Fibroblast of lung (primary cell): Measurements from ENCODE around the gene CCL18. TPM values are rescaled to one million over a fixed set of nuclear protein-coding genes. Genes with fewer than 3 reads are reported as not detected.
"Not testable (repeated sequence)": the region's sequence is repeated elsewhere in the genome, so short reads cannot be mapped to it uniquely, and the experiment has no call there.

Experiments
- DNase-seq, 2 donors: peaks; one replicate each; pipeline versions ENCODE4 v3.0.0 to v3.0.0-alpha.2; 2010; ENCODE audit warnings: low read depth in 2 of 2
- H2AFZ ChIP-seq: 2 replicates; pipeline ENCODE4 v1.5.1; 2012; ENCODE audit warnings: low read length, control low read depth, inconsistent platforms
- H3K27ac ChIP-seq: 2 replicates; pipeline ENCODE4 v1.5.1; 2011; ENCODE audit warnings: low read length, control low read depth; ENCODE audit not compliant: insufficient read depth
- H3K27me3 ChIP-seq: 2 replicates; pipeline ENCODE4 v1.5.1; 2011; ENCODE audit warnings: mild to moderate bottlenecking, low read length; ENCODE audit not compliant: control insufficient read depth, insufficient read depth
- H3K36me3 ChIP-seq: 2 replicates; pipeline ENCODE4 v1.5.1; 2011; ENCODE audit warnings: low read length; ENCODE audit not compliant: control insufficient read depth, insufficient read depth
- H3K4me1 ChIP-seq: 2 replicates; pipeline ENCODE4 v1.5.1; 2011; ENCODE audit warnings: low read length; ENCODE audit not compliant: control insufficient read depth, insufficient read depth; ENCODE audit errors: extremely low read depth
- H3K4me2 ChIP-seq: 2 replicates; pipeline ENCODE4 v1.5.1; 2011; ENCODE audit warnings: low read length, control low read depth; ENCODE audit not compliant: insufficient read depth; ENCODE audit errors: extremely low read depth
- H3K4me3 ChIP-seq, 4 experiments: fragments of 200-600 bp in 1 of 4; sonication (generic) in 1 of 4; replicated peaks in 1 of 4; 2 replicates each; pipeline ENCODE4 v1.5.1; 2011 to 2016; ENCODE audit warnings: low read length in 4 of 4, low read depth in 3 of 4, mild to moderate bottlenecking in 3 of 4, control low read depth in 2 of 4, inconsistent platforms in 1 of 4, mixed read lengths in 1 of 4; ENCODE audit not compliant: insufficient read depth in 1 of 4; ENCODE audit errors: control extremely low read depth in 1 of 4
- H3K79me2 ChIP-seq: 2 replicates; pipeline ENCODE4 v1.5.1; 2012; ENCODE audit warnings: mild to moderate bottlenecking, low read length, inconsistent platforms; ENCODE audit not compliant: control insufficient read depth, insufficient read depth
- H3K9ac ChIP-seq: 2 replicates; pipeline ENCODE4 v1.5.1; 2011; ENCODE audit warnings: mild to moderate bottlenecking, low read length, control low read depth; ENCODE audit not compliant: insufficient read depth
- H3K9me3 ChIP-seq: 2 replicates; pipeline ENCODE4 v1.5.1; 2012; ENCODE audit warnings: low read depth, low read length; ENCODE audit not compliant: control insufficient read depth, insufficient read depth
- H4K20me1 ChIP-seq: 2 replicates; pipeline ENCODE4 v1.5.1; 2011; ENCODE audit warnings: low read length; ENCODE audit not compliant: control insufficient read depth, insufficient read depth; ENCODE audit errors: extremely low read depth
- EZH2 ChIP-seq: IDR thresholded peaks from 2 replicates; pipeline ENCODE4 v1.5.1; 2012; ENCODE audit warnings: low read length, control low read depth, mild to moderate bottlenecking; ENCODE audit errors: missing control alignments
- polyA plus RNA-seq, 2 donors: library from polyadenylated mRNA; depleted of rRNA in 1 of 2; stranded (reverse) in 1 of 2; unstranded in 1 of 2; fragments of >200 nt; gene quantifications; 2 replicates each; pipeline ENCODE4 v1.2.1, GENCODE V29; 2011 to 2012; ENCODE audit warnings: missing spikeins in 1 of 2
- total RNA-seq: library from RNA; depleted of rRNA; stranded (reverse); fragments of >200 nt; gene quantifications from 2 replicates; pipeline ENCODE4 v1.2.1, GENCODE V29; 2014
- TF ChIP-seq, protein P1 (sequence below), 2 donors: IDR thresholded peaks in 1 of 2; conservative IDR thresholded peaks in 1 of 2; 1 replicate in 1 of 2; 2 replicates in 1 of 2; pipeline ENCODE4 v1.5.1; 2011 to 2012; ENCODE audit warnings: low read length in 2 of 2, control low read depth in 1 of 2, inconsistent platforms in 1 of 2, low read depth in 1 of 2, mild to moderate bottlenecking in 1 of 2

Gene CCL18
- total and polyA plus RNA-seq, 2 donors (not counting 1 experiment from before 2014, with no cell fraction given): not detected

- H2AFZ ChIP-seq: no peak overlapping the region
- no peaks in the 10 kb centered on the region for H3K4me1 ChIP-seq
- H3K27me3 ChIP-seq: no peaks in the 10 kb centered on the region
- no peaks in the 10 kb centered on the region for H3K36me3 ChIP-seq
- H3K9ac ChIP-seq: no peak overlapping the region
- no peak for DNase-seq
- H3K9me3 ChIP-seq: no peaks in the 10 kb centered on the region
- H3K4me2 ChIP-seq: no peak overlapping the region
- no peak overlapping the region for H3K27ac ChIP-seq
- no peak overlapping the region for H3K4me3 ChIP-seq
- H3K79me2 ChIP-seq: no peaks in the 10 kb centered on the region
- TF ChIP-seq, protein P1, sequence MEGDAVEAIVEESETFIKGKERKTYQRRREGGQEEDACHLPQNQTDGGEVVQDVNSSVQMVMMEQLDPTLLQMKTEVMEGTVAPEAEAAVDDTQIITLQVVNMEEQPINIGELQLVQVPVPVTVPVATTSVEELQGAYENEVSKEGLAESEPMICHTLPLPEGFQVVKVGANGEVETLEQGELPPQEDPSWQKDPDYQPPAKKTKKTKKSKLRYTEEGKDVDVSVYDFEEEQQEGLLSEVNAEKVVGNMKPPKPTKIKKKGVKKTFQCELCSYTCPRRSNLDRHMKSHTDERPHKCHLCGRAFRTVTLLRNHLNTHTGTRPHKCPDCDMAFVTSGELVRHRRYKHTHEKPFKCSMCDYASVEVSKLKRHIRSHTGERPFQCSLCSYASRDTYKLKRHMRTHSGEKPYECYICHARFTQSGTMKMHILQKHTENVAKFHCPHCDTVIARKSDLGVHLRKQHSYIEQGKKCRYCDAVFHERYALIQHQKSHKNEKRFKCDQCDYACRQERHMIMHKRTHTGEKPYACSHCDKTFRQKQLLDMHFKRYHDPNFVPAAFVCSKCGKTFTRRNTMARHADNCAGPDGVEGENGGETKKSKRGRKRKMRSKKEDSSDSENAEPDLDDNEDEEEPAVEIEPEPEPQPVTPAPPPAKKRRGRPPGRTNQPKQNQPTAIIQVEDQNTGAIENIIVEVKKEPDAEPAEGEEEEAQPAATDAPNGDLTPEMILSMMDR (conservative IDR thresholded peaks at IDR 0.05 in 1 of 2, IDR thresholded peaks at IDR 0.05 in 1 of 2; ENCODE audit: low read depth in 1 of 2, low read length in 2 of 2): no peak
- no peak for TF ChIP-seq EZH2
- no peaks in the 10 kb centered on the region for H4K20me1 ChIP-seq
Observed at GRCh38 chr17:36117505-36118382, 53.7 kb downstream of the CCL18 start.

DNA sequence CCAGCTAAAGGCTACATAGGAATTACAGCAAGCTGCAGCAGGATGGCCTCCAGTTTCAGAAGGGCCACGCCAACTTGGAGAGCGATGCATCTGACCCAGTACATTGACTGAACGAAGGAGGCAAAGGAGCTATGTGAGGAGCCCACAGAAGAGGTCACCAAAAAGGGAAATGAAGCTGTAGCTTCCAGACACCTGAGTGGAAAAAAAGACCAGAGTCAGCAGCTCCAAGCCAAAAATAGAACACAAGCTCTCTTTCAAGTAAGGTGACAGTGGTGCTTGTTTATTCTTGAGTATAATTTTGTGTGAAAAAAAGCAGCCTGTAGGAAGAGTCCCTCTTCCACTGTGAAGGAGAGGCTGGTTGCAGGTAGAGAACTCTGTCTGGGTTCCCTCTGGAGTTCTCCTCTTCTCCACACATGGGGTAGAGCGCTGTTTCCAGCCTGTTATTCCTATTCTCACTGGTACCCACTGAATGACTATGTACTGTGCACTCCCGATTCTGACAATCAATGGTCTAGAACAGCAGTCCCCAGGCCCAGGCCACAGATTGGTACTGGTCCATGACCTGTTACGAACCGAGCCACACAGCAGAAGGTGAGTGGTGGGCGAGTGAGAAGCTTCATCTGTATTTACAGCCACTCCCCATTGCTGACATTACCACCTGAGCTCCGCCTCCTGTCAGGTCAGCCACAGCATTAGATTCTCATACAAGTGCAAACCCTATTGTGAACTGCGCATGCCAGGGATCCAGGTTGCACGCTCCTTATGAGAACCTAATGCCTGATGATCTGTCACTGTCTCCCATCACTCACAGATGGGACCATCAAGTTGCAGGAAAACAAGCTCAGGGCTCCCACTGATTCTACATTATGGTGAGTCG, 54.6 kb downstream of the CCL18 start:
- Histone ChIP-seq H3K36me3 (no peaks in the 10 kb centered on the region), H3K9ac (no peak overlapping the region), H3K4me2 (no peak overlapping the region), H2AFZ (no peak overlapping the region), H3K79me2 (no peaks in the 10 kb centered on the region), H4K20me1 (no peaks in the 10 kb centered on the region), H3K4me3 (no peak overlapping the region), H3K4me1 (no peaks in the 10 kb centered on the region), H3K9me3 (no peaks in the 10 kb centered on the region), H3K27me3 (no peaks in the 10 kb centered on the region), H3K27ac (no peak overlapping the region)
- TF ChIP-seq, protein P1 (conservative IDR thresholded peaks at IDR 0.05 in 1 of 2, IDR thresholded peaks at IDR 0.05 in 1 of 2; ENCODE audit: low read depth in 1 of 2, low read length in 2 of 2): no peak
- TF ChIP-seq EZH2: no peak
- no peak for DNase-seq

GRCh38 chr17:36120221-36120620, 56.1 kb downstream of the CCL18 start:
- Histone ChIP-seq H2AFZ (no peak overlapping the region), H3K27me3 (no peaks in the 10 kb centered on the region), H3K4me3 (no peak overlapping the region), H3K36me3 (no peaks in the 10 kb centered on the region), H3K79me2 (no peaks in the 10 kb centered on the region), H3K27ac (no peak overlapping the region), H3K4me1 (no peaks in the 10 kb centered on the region), H3K4me2 (no peak overlapping the region), H3K9me3 (no peaks in the 10 kb centered on the region), H4K20me1 (no peaks in the 10 kb centered on the region), H3K9ac (no peak overlapping the region)
- no peak for DNase-seq
- TF ChIP-seq, protein P1 (conservative IDR thresholded peaks at IDR 0.05 in 1 of 2, IDR thresholded peaks at IDR 0.05 in 1 of 2; ENCODE audit: low read depth in 1 of 2, low read length in 2 of 2): no peak
- no peak for TF ChIP-seq EZH2

DNA sequence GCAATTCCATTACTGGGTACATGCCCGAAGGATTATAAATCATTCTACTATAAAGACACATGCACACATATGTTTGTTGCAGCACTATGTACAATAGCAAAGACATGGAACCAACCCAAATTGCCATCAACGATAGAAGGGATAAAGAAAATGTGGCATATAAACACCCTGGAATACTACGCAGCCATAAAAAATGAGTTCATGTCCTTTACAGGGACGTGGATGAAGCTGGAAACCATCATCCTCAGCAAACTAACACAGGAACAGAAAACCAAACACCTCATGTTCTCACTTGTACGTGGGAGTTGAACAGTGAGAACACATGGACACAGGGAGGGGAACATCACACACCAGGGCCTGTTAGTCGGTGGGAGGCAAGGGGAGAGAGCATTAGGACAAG, 57.0 kb downstream of the CCL18 start:
- not testable (repeated sequence) for H3K4me2 ChIP-seq, H4K20me1 ChIP-seq, H3K4me1 ChIP-seq, H3K9ac ChIP-seq, H3K27me3 ChIP-seq, H3K4me3 ChIP-seq, H3K27ac ChIP-seq, H3K79me2 ChIP-seq, H3K36me3 ChIP-seq, H3K9me3 ChIP-seq, H2AFZ ChIP-seq, DNase-seq
